A549 (cell line): ENCODE measurements around the gene NPLOC4.

Source experiments
- CBX8 ChIP-seq: fragments of 200-600 bp; sonication (generic); IDR thresholded peaks from 2 replicates; pipeline ENCODE4 v1.6.1; 2016
- CTCF ChIP-seq: fragments of >200 bp; sonication (Bioruptor Twin); formaldehyde crosslinking; IDR thresholded peaks from 3 replicates; pipeline ENCODE4 v1.5.1; 2016
- FOSL2 ChIP-seq, 2 experiments: fragments of 450-650 bp in 1 of 2; fragments of >200 bp in 1 of 2; sonication (Bioruptor Twin) in 1 of 2; formaldehyde crosslinking; IDR thresholded peaks; 2 replicates each; pipeline versions ENCODE4 v1.5.0 to v1.6.1; 2016 to 2020; ENCODE audit warnings: mild to moderate bottlenecking in 1 of 2, moderate library complexity in 1 of 2
- MAFK ChIP-seq: fragments of 450-650 bp; IDR thresholded peaks from 2 replicates; pipeline ENCODE4 v1.6.1; 2014; ENCODE audit not compliant: partially characterized antibody
- POLR2A ChIP-seq: IDR thresholded peaks from 2 replicates; pipeline ENCODE4 v1.6.1; 2012; ENCODE audit warnings: mild to moderate bottlenecking, low read length
- RAD21 ChIP-seq, 2 experiments: fragments of >200 bp in 1 of 2; sonication (Bioruptor Twin) in 1 of 2; formaldehyde crosslinking in 1 of 2; IDR thresholded peaks in 1 of 2; conservative IDR thresholded peaks in 1 of 2; 2 replicates in 1 of 2; 3 replicates in 1 of 2; pipeline ENCODE4 v1.6.1; 2012 to 2018; ENCODE audit warnings: inconsistent platforms in 1 of 2
- REST ChIP-seq: fragments of 200-600 bp; sonication (generic); IDR thresholded peaks from 2 replicates; pipeline ENCODE4 v1.6.1; 2016; ENCODE audit warnings: antibody characterized with exemption, mild to moderate bottlenecking, moderate library complexity
- SREBF2 ChIP-seq: fragments of 450-650 bp; IDR thresholded peaks from 2 replicates; pipeline ENCODE4 v1.6.1; 2014; ENCODE audit warnings: mild to moderate bottlenecking, moderate library complexity

GRCh38 chr17:81586096-81586495 lies 50.8 kb downstream of the NPLOC4 start:
- TF ChIP-seq FOSL2 (IDR thresholded peaks at IDR 0.05): no peak
- TF ChIP-seq FOSL2 (CRISPR knock-in tag; IDR thresholded peaks at IDR 0.05): no peak
- no peak for TF ChIP-seq REST
- TF ChIP-seq CTCF: no peak
- no peak for TF ChIP-seq POLR2A
- no peak for TF ChIP-seq RAD21 (conservative IDR thresholded peaks at IDR 0.05 in 1 of 2, IDR thresholded peaks at IDR 0.05 in 1 of 2)
- no peak for TF ChIP-seq CBX8
- no peak for TF ChIP-seq MAFK
- TF ChIP-seq SREBF2: no peak
